ENCODE results near the gene LDHAL6B. TPM values are rescaled to one million over a fixed set of nuclear protein-coding genes. Genes with fewer than 3 reads are reported as not detected.

Gene LDHAL6B
- polyA plus RNA-seq, 1 of the 3 experiments (the other 2 are of a cell fraction), result not detected

DNA sequence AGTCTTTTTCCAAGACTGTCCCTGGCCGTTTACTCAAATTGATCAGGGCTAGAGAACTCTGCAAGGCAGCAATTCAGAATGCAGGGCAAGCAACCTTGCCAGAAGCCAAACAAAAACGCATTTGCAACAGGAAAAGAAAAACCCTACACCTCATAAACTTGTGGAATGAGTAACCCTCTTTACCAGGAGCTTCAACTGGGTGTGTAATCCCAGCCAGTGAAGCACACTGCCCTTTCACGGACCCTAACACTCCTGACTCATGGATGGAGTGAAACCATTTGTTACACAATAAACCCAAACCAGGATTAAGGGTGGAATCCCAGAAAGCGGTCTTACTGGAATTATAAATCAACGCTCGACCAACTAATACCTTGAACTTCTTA is 14.8 kb upstream of the LDHAL6B start (continued):
- TF ChIP-seq FOXM1 (IDR thresholded peaks at IDR 0.05; ENCODE audit: low read depth) (no peak), CHD2 (IDR thresholded peaks at IDR 0.05; ENCODE audit: low read length, partially characterized antibody) (no peak), GABPA (IDR thresholded peaks at IDR 0.05; ENCODE audit: low read depth) (no peak)

DNA sequence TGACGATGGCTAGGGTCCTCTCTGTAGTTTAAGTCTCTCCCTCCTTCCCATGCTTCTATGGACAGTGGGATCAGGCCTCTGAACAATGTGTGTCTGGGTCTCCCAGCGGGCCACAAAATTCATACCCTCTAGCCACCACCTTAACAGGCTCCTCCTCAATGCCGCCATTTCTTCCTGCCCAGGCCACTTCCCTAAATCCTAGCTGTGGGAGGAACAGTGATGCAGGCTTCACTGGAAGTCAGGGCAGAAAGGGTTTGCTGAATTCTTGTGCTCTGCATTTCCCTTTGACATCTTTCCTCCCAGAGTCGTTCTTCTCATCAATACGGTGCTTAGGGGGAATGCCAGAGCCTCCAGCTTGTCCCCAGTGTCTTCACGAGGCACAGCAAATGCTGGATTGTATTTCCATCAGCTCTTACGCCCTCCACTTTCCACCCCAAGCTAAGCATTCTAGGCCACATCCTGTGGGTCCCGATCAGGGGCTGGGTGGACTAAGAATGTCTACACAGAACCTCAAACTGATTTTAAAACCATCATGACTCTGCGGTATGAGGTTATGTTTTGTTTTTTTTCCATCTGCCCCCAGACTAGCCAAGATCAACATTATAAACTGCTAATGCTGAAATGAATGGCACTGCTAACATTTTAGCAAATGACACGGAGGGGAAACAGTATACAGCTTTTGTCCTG is 11.9 kb upstream of the LDHAL6B start:
- Histone ChIP-seq H3K27me3 (ENCODE audit: insufficient read depth) (no peaks in the 10 kb centered on the region), H3K9me3 (no peaks in the 10 kb centered on the region), H3K27ac (ENCODE audit: low read depth in 2 of 2, low read length in 1 of 2) (no peak overlapping the region), H3K9ac (no peak overlapping the region), H3K4me2 (no peak overlapping the region), H3K4me1 (ENCODE audit: control insufficient read depth in 1 of 2, insufficient read depth in 2 of 2, low read depth in 1 of 2, low read length in 1 of 2) (peaks cover 3 to 9% of the 10 kb centered on the region in 2 experiments; a peak in 3 of 4 replicates), H2AFZ (ENCODE audit: low read depth) (no peak overlapping the region), H3K4me3 (ENCODE audit: low read depth in 2 of 2, low read length in 1 of 2) (no peak overlapping the region), H3K36me3 (replicated peaks in 1 of 2; ENCODE audit: control insufficient read depth in 1 of 2, insufficient read depth in 2 of 2, low read length in 1 of 2) (peaks cover 11 to 30% of the 10 kb centered on the region in 2 experiments), H4K20me1 (ENCODE audit: insufficient read depth) (peaks cover 3% of the 10 kb centered on the region; the same call in 1 of the 2 replicates), H3K9me2 (no peaks in the 10 kb centered on the region), H3K79me2 (ENCODE audit: insufficient read depth) (no peaks in the 10 kb centered on the region), H3F3A (replicated peaks; ENCODE audit: insufficient read depth) (peaks cover 30% of the 10 kb centered on the region)
- POLR2A ChIA-PET, result no interaction called here
- TF ChIP-seq TCF12 (IDR thresholded peaks at IDR 0.05), result no peak
- no peak for TF ChIP-seq SIN3A (IDR thresholded peaks at IDR 0.05; ENCODE audit: borderline replicate concordance, low read depth, low read length)
- TF ChIP-seq YY1 (IDR thresholded peaks at IDR 0.05; ENCODE audit: low read depth), result no peak
- TF ChIP-seq CHD2 (IDR thresholded peaks at IDR 0.05; ENCODE audit: low read length, partially characterized antibody), result no peak
- TF ChIP-seq, protein P1, sequence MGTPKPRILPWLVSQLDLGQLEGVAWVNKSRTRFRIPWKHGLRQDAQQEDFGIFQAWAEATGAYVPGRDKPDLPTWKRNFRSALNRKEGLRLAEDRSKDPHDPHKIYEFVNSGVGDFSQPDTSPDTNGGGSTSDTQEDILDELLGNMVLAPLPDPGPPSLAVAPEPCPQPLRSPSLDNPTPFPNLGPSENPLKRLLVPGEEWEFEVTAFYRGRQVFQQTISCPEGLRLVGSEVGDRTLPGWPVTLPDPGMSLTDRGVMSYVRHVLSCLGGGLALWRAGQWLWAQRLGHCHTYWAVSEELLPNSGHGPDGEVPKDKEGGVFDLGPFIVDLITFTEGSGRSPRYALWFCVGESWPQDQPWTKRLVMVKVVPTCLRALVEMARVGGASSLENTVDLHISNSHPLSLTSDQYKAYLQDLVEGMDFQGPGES (IDR thresholded peaks at IDR 0.05; ENCODE audit: low read depth, low read length), result no peak
- TF ChIP-seq NFIC (IDR thresholded peaks at IDR 0.05; ENCODE audit: borderline replicate concordance), result no peak
- TF ChIP-seq, protein P2, sequence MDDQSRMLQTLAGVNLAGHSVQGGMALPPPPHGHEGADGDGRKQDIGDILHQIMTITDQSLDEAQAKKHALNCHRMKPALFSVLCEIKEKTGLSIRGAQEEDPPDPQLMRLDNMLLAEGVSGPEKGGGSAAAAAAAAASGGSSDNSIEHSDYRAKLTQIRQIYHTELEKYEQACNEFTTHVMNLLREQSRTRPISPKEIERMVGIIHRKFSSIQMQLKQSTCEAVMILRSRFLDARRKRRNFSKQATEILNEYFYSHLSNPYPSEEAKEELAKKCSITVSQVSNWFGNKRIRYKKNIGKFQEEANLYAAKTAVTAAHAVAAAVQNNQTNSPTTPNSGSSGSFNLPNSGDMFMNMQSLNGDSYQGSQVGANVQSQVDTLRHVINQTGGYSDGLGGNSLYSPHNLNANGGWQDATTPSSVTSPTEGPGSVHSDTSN (IDR thresholded peaks at IDR 0.05), result no peak
- no peak for TF ChIP-seq RFX5 (IDR thresholded peaks at IDR 0.05; ENCODE audit: low read length)
- TF ChIP-seq RXRA (IDR thresholded peaks at IDR 0.05; ENCODE audit: borderline replicate concordance, low read depth), result no peak
- TF ChIP-seq, protein P3, sequence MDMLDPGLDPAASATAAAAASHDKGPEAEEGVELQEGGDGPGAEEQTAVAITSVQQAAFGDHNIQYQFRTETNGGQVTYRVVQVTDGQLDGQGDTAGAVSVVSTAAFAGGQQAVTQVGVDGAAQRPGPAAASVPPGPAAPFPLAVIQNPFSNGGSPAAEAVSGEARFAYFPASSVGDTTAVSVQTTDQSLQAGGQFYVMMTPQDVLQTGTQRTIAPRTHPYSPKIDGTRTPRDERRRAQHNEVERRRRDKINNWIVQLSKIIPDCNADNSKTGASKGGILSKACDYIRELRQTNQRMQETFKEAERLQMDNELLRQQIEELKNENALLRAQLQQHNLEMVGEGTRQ (IDR thresholded peaks at IDR 0.05; ENCODE audit: borderline replicate concordance, low read depth, low read length), result no peak
- no peak for TF ChIP-seq EP300 (IDR thresholded peaks at IDR 0.05; ENCODE audit: borderline replicate concordance in 1 of 2, low read depth in 1 of 2, low read length in 1 of 2)
- WGBS (ENCODE audit: low lambda C conversion rate), result 94% methylated on average over 10 of the region's 10 CpGs
- no peak for DNase-seq
- CTCF ChIA-PET, result no interaction called here
